PC-3 (cell line): ENCODE data around the gene KRTAP5-5. TPM values are rescaled to one million over a fixed set of nuclear protein-coding genes. Genes with fewer than 3 reads are reported as not detected.
"Not testable (repeated sequence)": the region's sequence is repeated elsewhere in the genome, so short reads cannot be mapped to it uniquely, and the experiment has no call there.

Experiments
- ATAC-seq: fragments of 200-7000 bp; cut with Tn5 transposase; 2 replicates; pipeline ENCODE4 v1.9.1; 2020; ENCODE audit warnings: mild to moderate bottlenecking, moderate library complexity
- Bru-seq: library from RNA; stranded (reverse); fragments of 400-500 nt; gene quantifications from one replicate; lab custom pipeline; 2021; lab: Mats Ljungman, UMichigan
- BruChase-seq, 2 experiments: library from RNA; stranded (reverse); fragments of 400-500 nt; gene quantifications; one replicate each; lab custom pipeline; 2021; lab: Mats Ljungman, UMichigan
- BruUV-seq: library from RNA; stranded (reverse); fragments of 400-500 nt; replicated peaks from 2 replicates; lab custom pipeline; 2021; lab: Mats Ljungman, UMichigan
- CTCF ChIA-PET: fragments of 300-600 bp; sonication (Branson Sonifier 250); formaldehyde crosslinking; loops from one replicate; lab custom pipeline; 2022; ENCODE audit warnings: antibody characterized with exemption; lab: Charles Lee
- POLR2A ChIA-PET: fragments of 300-600 bp; sonication (Branson Sonifier 250); formaldehyde crosslinking; loops from one replicate; lab custom pipeline; 2022; ENCODE audit warnings: antibody characterized with exemption; ENCODE audit not compliant: unreplicated experiment; lab: Charles Lee
- DNase-seq: peaks from one replicate; pipeline ENCODE4 v3.0.0-alpha.2; 2015
- H2AFZ ChIP-seq: fragments of 300-600 bp; sonication (generic); 2 replicates; pipeline ENCODE4 v1.6.0; 2016; ENCODE audit warnings: antibody characterized with exemption, low read length
- H3F3A ChIP-seq: fragments of 300-600 bp; sonication (generic); one replicate; pipeline ENCODE4 v1.6.0; 2017; ENCODE audit warnings: antibody characterized with exemption, low read length, control low read depth, mild to moderate bottlenecking; ENCODE audit not compliant: unreplicated experiment
- H3K27ac ChIP-seq: fragments of 300-600 bp; sonication (generic); 2 replicates; pipeline ENCODE4 v1.5.1; 2016; ENCODE audit warnings: mild to moderate bottlenecking, low read length
- H3K27me3 ChIP-seq: fragments of 300-600 bp; sonication (generic); 2 replicates; pipeline ENCODE4 v1.6.1; 2016; ENCODE audit warnings: low read length, mixed read lengths
- H3K36me3 ChIP-seq: fragments of 300-600 bp; sonication (generic); 2 replicates; pipeline ENCODE4 v1.6.1; 2016; ENCODE audit warnings: low read depth, mixed run types, low read length, mixed read lengths
- H3K4me1 ChIP-seq: fragments of 300-600 bp; sonication (generic); 2 replicates; pipeline ENCODE4 v1.5.1; 2016; ENCODE audit warnings: low read length; ENCODE audit not compliant: insufficient read depth
- H3K4me2 ChIP-seq: fragments of 300-600 bp; sonication (generic); 2 replicates; pipeline ENCODE4 v1.6.0; 2016; ENCODE audit warnings: low read length
- H3K4me3 ChIP-seq: fragments of 300-600 bp; sonication (generic); 2 replicates; pipeline ENCODE4 v1.5.1; 2016; ENCODE audit warnings: mild to moderate bottlenecking, low read length, mixed read lengths
- H3K79me2 ChIP-seq: fragments of 300-600 bp; sonication (generic); 2 replicates; pipeline ENCODE4 v1.6.1; 2017; ENCODE audit warnings: low read length, mixed read lengths
- H3K9ac ChIP-seq: fragments of 300-600 bp; sonication (generic); 2 replicates; pipeline ENCODE4 v1.6.0; 2016; ENCODE audit warnings: mild to moderate bottlenecking, low read length
- H3K9me2 ChIP-seq: fragments of 300-600 bp; sonication (generic); replicated peaks from 2 replicates; pipeline ENCODE4 v1.6.1; 2016; ENCODE audit warnings: mixed run types, low read length, mixed read lengths
- H3K9me3 ChIP-seq: fragments of 300-600 bp; sonication (generic); 2 replicates; pipeline ENCODE4 v1.6.1; 2016; ENCODE audit warnings: low read length, mixed read lengths
- H4K20me1 ChIP-seq: fragments of 300-600 bp; sonication (generic); 2 replicates; pipeline ENCODE4 v1.6.1; 2016; ENCODE audit warnings: low read length, mixed read lengths
- EZH2 ChIP-seq: fragments of 300-600 bp; sonication (generic); IDR thresholded peaks from one replicate; pipeline ENCODE4 v1.6.1; 2017; ENCODE audit warnings: antibody characterized with exemption, mild to moderate bottlenecking, low read length; ENCODE audit not compliant: unreplicated experiment
- EZH2phosphoT487 ChIP-seq: fragments of 300-600 bp; sonication (generic); IDR thresholded peaks from 2 replicates; pipeline ENCODE4 v1.6.1; 2018; ENCODE audit warnings: mild to moderate bottlenecking, antibody characterized with exemption, low read length, borderline replicate concordance
- intact Hi-C: fragments of 100-400 bp; cut with micrococcal nuclease; formaldehyde crosslinking; loops from 2 replicates; pipeline ENCODE4 v1.9.0; 2023
- long read RNA-seq: library from polyadenylated mRNA; unstranded; transcript quantifications from one replicate; pipeline ENCODE4 v2.0.0, GENCODE V29; 2021; ENCODE audit not compliant: unreplicated experiment
- total RNA-seq: library from RNA; depleted of rRNA; stranded (reverse); fragments of >200 nt; gene quantifications from 2 replicates; pipeline ENCODE4 v1.2.3, GENCODE V29; 2014; rRNA removed
- TF ChIP-seq, protein P1 (sequence below): fragments of 300-600 bp; sonication (generic); conservative IDR thresholded peaks from 2 replicates; pipeline ENCODE4 v1.5.1; 2017; ENCODE audit warnings: antibody characterized with exemption, low read depth, mild to moderate bottlenecking, low read length

Gene KRTAP5-5, protein sequence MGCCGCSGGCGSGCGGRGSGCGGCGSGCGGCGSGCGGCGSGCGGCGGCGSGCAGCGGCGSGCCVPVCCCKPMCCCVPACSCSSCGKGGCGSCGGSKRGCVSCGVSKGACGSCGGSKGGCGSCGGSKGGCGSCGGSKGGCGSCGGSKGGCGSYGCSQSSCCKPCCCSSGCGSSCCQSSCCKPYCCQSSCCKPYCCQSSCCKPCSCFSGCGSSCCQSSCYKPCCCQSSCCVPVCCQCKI
- total RNA-seq = not detected in 2 replicates
- Bru-seq, nascent RNA = not detected
- not detected for BruChase-seq, experiment 1, labeled RNA remaining after a 6-hour chase
- not detected for BruChase-seq, experiment 2, labeled RNA remaining after a 2-hour chase
- long read RNA-seq = 0 reads

GRCh38 chr11:1629326-1630185, at the start of gene KRTAP5-5:
KRTAP5-5 (plus strand) TSS chr11:1629775; CDS start chr11:1629841, 66 bp downstream.
- H3K79me2 ChIP-seq = no peaks in the 10 kb centered on the region
- H4K20me1 ChIP-seq = no peaks in the 10 kb centered on the region
- no peaks in the 10 kb centered on the region for H3K36me3 ChIP-seq
- no peaks in the 10 kb centered on the region for H3K9me3 ChIP-seq
- no TSS peak for BruUV-seq
- H3K4me3 ChIP-seq = no peak within 1 kb of the TSS
- no peaks in the 10 kb centered on the region for H3K4me1 ChIP-seq
- ChIA-PET POLR2A (interaction anchor here (0.6 kb wide), 1 partner anchor 40 kb away, joined by 3 read pairs; no protein-coding TSS in a partner anchor), CTCF (no interaction called here)
- H3K9ac ChIP-seq = no peak within 1 kb of the TSS
- H3F3A ChIP-seq = no peaks in the 10 kb centered on the region
- no peaks in the 10 kb centered on the region for H3K9me2 ChIP-seq
- H3K27ac ChIP-seq = no peak within 1 kb of the TSS
- DNase-seq (no peak), ATAC-seq (no peak)
- TF ChIP-seq EZH2 (no peak), EZH2phosphoT487 (no peak)
- TF ChIP-seq, protein P1, sequence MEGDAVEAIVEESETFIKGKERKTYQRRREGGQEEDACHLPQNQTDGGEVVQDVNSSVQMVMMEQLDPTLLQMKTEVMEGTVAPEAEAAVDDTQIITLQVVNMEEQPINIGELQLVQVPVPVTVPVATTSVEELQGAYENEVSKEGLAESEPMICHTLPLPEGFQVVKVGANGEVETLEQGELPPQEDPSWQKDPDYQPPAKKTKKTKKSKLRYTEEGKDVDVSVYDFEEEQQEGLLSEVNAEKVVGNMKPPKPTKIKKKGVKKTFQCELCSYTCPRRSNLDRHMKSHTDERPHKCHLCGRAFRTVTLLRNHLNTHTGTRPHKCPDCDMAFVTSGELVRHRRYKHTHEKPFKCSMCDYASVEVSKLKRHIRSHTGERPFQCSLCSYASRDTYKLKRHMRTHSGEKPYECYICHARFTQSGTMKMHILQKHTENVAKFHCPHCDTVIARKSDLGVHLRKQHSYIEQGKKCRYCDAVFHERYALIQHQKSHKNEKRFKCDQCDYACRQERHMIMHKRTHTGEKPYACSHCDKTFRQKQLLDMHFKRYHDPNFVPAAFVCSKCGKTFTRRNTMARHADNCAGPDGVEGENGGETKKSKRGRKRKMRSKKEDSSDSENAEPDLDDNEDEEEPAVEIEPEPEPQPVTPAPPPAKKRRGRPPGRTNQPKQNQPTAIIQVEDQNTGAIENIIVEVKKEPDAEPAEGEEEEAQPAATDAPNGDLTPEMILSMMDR = no peak
- peaks cover 48% of the 10 kb centered on the region for H3K27me3 ChIP-seq
- intact Hi-C loops = no loop called here
- no peak within 1 kb of the TSS for H2AFZ ChIP-seq
- no peak within 1 kb of the TSS for H3K4me2 ChIP-seq

- no peak overlapping the region for H3K9ac ChIP-seq
- ATAC-seq = no peak
- CTCF ChIA-PET = no interaction called here
- H3K36me3 ChIP-seq = no peaks in the 10 kb centered on the region
- intact Hi-C loops = no loop called here
- TF ChIP-seq EZH2 (no peak), EZH2phosphoT487 (no peak)
- TF ChIP-seq, protein P1 = no peak
- no peak overlapping the region for H3K4me2 ChIP-seq
- H3K9me2 ChIP-seq = no peaks in the 10 kb centered on the region
- H2AFZ ChIP-seq = no peak overlapping the region
- no TSS peak for BruUV-seq
- POLR2A ChIA-PET = no interaction called here
- no peaks in the 10 kb centered on the region for H4K20me1 ChIP-seq
- H3K79me2 ChIP-seq = no peaks in the 10 kb centered on the region
- H3K4me1 ChIP-seq = no peaks in the 10 kb centered on the region
- H3K27me3 ChIP-seq = no peaks in the 10 kb centered on the region
- no peaks in the 10 kb centered on the region for H3F3A ChIP-seq
- DNase-seq = no peak
- H3K4me3 ChIP-seq = no peak overlapping the region
- no peaks in the 10 kb centered on the region for H3K9me3 ChIP-seq
- no peak overlapping the region for H3K27ac ChIP-seq
Observed at GRCh38 chr11:1581976-1582375, 47.6 kb upstream of the KRTAP5-5 start.

DNA sequence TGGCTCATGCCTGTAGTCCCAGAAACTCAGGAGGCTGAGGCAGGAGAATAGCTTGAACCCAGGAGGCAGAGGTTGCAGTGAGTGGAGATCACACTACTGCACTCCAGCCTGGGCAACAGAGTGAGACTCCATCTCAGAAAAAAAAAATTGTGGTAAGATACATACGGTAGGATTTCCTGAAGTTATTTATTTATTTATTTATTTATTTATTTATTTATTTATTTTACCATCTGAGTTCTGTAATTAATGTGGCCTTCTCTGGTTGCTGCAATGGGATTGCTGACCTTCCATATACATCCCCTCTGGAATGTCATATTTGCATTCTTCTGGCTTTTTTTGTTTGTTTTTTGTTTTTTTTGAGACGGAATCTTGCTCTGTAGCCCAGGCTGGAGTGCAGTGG, 46.7 kb upstream of the KRTAP5-5 start:
- H3K4me2 ChIP-seq, H3K27ac ChIP-seq, intact Hi-C loops, H4K20me1 ChIP-seq, H3K9me2 ChIP-seq, POLR2A ChIA-PET, H3K4me1 ChIP-seq, H3K9me3 ChIP-seq, H3K4me3 ChIP-seq, DNase-seq, BruUV-seq, H3F3A ChIP-seq, H2AFZ ChIP-seq, CTCF ChIA-PET, H3K9ac ChIP-seq, H3K36me3 ChIP-seq, H3K27me3 ChIP-seq, ATAC-seq, H3K79me2 ChIP-seq: not testable (repeated sequence)

DNA sequence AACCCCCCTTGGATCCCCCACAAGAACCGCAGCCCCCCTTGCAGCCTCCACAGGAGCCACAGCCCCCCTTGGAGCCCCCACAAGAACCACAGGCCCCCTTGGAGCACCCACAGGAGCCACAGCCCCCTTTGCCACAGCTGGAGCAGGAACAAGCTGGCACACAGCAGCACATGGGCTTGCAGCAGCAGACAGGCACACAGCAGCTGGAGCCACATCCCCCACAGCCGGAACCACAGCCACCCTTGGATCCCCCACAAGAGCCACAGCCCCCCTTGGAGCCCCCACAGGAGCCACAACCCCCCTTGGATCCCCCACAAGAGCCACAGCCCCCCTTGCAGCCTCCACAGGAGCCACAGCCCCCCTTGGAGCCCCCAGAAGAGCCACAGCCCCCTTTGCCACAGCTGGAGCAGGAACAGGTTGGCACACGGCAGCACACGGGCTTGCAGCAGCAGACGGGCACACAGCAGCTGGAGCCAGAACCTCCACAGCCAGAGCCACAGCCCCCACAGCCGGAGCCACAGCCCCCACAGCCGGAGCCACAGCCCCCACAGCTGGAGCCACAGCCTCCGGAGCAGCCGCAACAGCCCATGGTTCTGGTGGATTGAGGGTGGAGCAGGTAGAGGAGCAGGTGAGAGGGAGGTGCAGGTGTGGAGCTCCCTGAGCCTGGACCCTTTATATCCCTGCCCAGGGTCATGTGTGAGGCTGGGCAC, 44.8 kb upstream of the KRTAP5-5 start, which contains the start of gene KRTAP5-1:
TSS of gene KRTAP5-1 (minus strand) at position 623 of the 710 bp plus-strand sequence. CDS start at position 589, 34 bp downstream.
- H3K4me1 ChIP-seq, H3K79me2 ChIP-seq, POLR2A ChIA-PET, DNase-seq, H3K4me2 ChIP-seq, H3K27me3 ChIP-seq, H3K36me3 ChIP-seq, H3K9me2 ChIP-seq, CTCF ChIA-PET, BruUV-seq, H2AFZ ChIP-seq, H3K9ac ChIP-seq, H3K9me3 ChIP-seq, H3K4me3 ChIP-seq, intact Hi-C loops, H3F3A ChIP-seq, H4K20me1 ChIP-seq, H3K27ac ChIP-seq, ATAC-seq: not testable (repeated sequence)
